HepG2 (cell line): ENCODE data around the gene HTRA2. TPM values are rescaled to one million over a fixed set of nuclear protein-coding genes. Genes with fewer than 3 reads are reported as not detected.

Experiments
- ARHGAP35 ChIP-seq: sonication (generic); formaldehyde crosslinking; IDR thresholded peaks from 2 replicates; pipeline ENCODE4 v1.9.0; 2022; ENCODE audit warnings: mild to moderate bottlenecking, inconsistent platforms, moderate library complexity, missing genetic modification reagents, borderline replicate concordance
- CSRNP2 ChIP-seq: sonication (generic); formaldehyde crosslinking; conservative IDR thresholded peaks from 2 replicates; pipeline ENCODE4 v1.8.0; 2022; ENCODE audit warnings: low read depth, missing genetic modification reagents
- MIER2 ChIP-seq: IDR thresholded peaks from 2 replicates; pipeline ENCODE4 v1.6.1; 2016; ENCODE audit warnings: missing biosample characterization, missing genetic modification reagents
- PRDM10 ChIP-seq: sonication (generic); formaldehyde crosslinking; IDR thresholded peaks from 2 replicates; pipeline ENCODE4 v1.4.0; 2020; ENCODE audit warnings: low read depth, missing genetic modification reagents
- PRDM4 ChIP-seq: sonication (generic); formaldehyde crosslinking; IDR thresholded peaks from 2 replicates; pipeline ENCODE4 v1.9.0; 2021; ENCODE audit warnings: missing genetic modification reagents, borderline replicate concordance
- PRPF4 ChIP-seq: fragments of 200-400 bp; formaldehyde crosslinking; IDR thresholded peaks from 2 replicates; pipeline ENCODE4 v1.6.1; 2016; ENCODE audit warnings: low read length, low read depth; ENCODE audit not compliant: poor library complexity, severe bottlenecking
- SIX1 ChIP-seq: sonication (generic); formaldehyde crosslinking; IDR thresholded peaks from 2 replicates; pipeline ENCODE4 v1.4.0; 2020; ENCODE audit warnings: missing genetic modification reagents, borderline replicate concordance
- SSRP1 ChIP-seq: IDR thresholded peaks from 2 replicates; pipeline ENCODE4 v1.6.1; 2016; ENCODE audit warnings: control low read depth
- ZNF326 ChIP-seq: sonication (generic); formaldehyde crosslinking; IDR thresholded peaks from 2 replicates; pipeline ENCODE4 v1.4.0; 2020; ENCODE audit warnings: missing genetic modification reagents, borderline replicate concordance
- ZNF747 ChIP-seq: sonication (generic); formaldehyde crosslinking; IDR thresholded peaks from 2 replicates; pipeline ENCODE4 v1.8.1; 2023; ENCODE audit warnings: missing genetic modification reagents, mild to moderate bottlenecking, borderline replicate concordance
- ZNF761 ChIP-seq: sonication (generic); formaldehyde crosslinking; conservative IDR thresholded peaks from 2 replicates; pipeline ENCODE4 v1.4.0; 2020; ENCODE audit warnings: mild to moderate bottlenecking, missing genetic modification reagents
- polyA plus RNA-seq, 8 experiments: library from polyadenylated mRNA; depleted of rRNA in 3 of 8; stranded (reverse) in 7 of 8; unstranded in 1 of 8; fragments of >200 nt; fragmentation: Illumina TruSeq in 4 of 8; extraction: Trizol in 4 of 8; gene quantifications; 2 replicates each; pipeline versions ENCODE4 v1.2.1 to v1.2.3, GENCODE V29; 2011 to 2016; ENCODE audit warnings: low read depth in 4 of 8, missing spikeins in 1 of 8, mixed read lengths in 1 of 8; ENCODE audit not compliant: insufficient read depth in 1 of 8
- total RNA-seq, 5 experiments: library from RNA; depleted of rRNA; stranded (reverse); fragments of >200 nt; fragmentation: Illumina TruSeq; extraction: Trizol; gene quantifications; 2 replicates each; pipeline ENCODE4 v1.2.3, GENCODE V29; 2016; ENCODE audit warnings: low read depth in 1 of 5
- TF ChIP-seq, protein P1 (sequence below): sonication (generic); formaldehyde crosslinking; IDR thresholded peaks from 2 replicates; pipeline ENCODE4 v1.5.1; 2020; ENCODE audit warnings: missing genetic modification reagents, mild to moderate bottlenecking, borderline replicate concordance
- TF ChIP-seq, protein P2 (sequence below): sonication (generic); formaldehyde crosslinking; IDR thresholded peaks from 2 replicates; pipeline ENCODE4 v1.8.0; 2022; ENCODE audit warnings: missing genetic modification reagents, mild to moderate bottlenecking, moderate library complexity, borderline replicate concordance
- TF ChIP-seq, protein P3 (sequence below): sonication (generic); formaldehyde crosslinking; IDR thresholded peaks from 2 replicates; pipeline ENCODE4 v1.8.0; 2023; ENCODE audit warnings: mild to moderate bottlenecking, missing genetic modification reagents

The HTRA2 gene
- total and polyA plus RNA-seq, 2 of the 13 experiments (the other 11 are each of a cell fraction or from before 2014, with no cell fraction given), result 47.7 to 50.3 TPM

GRCh38 chr2:74502720-74503505 is 26.8 kb upstream of the HTRA2 start (continued):
- TF ChIP-seq, protein P1, sequence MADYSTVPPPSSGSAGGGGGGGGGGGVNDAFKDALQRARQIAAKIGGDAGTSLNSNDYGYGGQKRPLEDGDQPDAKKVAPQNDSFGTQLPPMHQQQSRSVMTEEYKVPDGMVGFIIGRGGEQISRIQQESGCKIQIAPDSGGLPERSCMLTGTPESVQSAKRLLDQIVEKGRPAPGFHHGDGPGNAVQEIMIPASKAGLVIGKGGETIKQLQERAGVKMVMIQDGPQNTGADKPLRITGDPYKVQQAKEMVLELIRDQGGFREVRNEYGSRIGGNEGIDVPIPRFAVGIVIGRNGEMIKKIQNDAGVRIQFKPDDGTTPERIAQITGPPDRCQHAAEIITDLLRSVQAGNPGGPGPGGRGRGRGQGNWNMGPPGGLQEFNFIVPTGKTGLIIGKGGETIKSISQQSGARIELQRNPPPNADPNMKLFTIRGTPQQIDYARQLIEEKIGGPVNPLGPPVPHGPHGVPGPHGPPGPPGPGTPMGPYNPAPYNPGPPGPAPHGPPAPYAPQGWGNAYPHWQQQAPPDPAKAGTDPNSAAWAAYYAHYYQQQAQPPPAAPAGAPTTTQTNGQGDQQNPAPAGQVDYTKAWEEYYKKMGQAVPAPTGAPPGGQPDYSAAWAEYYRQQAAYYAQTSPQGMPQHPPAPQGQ (CRISPR knock-in tag), result no peak
- TF ChIP-seq ZNF326 (CRISPR knock-in tag), result no peak
- TF ChIP-seq, protein P2, sequence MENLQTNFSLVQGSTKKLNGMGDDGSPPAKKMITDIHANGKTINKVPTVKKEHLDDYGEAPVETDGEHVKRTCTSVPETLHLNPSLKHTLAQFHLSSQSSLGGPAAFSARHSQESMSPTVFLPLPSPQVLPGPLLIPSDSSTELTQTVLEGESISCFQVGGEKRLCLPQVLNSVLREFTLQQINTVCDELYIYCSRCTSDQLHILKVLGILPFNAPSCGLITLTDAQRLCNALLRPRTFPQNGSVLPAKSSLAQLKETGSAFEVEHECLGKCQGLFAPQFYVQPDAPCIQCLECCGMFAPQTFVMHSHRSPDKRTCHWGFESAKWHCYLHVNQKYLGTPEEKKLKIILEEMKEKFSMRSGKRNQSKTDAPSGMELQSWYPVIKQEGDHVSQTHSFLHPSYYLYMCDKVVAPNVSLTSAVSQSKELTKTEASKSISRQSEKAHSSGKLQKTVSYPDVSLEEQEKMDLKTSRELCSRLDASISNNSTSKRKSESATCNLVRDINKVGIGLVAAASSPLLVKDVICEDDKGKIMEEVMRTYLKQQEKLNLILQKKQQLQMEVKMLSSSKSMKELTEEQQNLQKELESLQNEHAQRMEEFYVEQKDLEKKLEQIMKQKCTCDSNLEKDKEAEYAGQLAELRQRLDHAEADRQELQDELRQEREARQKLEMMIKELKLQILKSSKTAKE (CRISPR knock-in tag), result peak; percentile 71; the same call in 1 of the 2 replicates
- TF ChIP-seq ZNF761 (CRISPR knock-in tag), result no peak; the same call in 1 of the 2 replicates
- no peak for TF ChIP-seq PRPF4
- TF ChIP-seq PRDM4 (CRISPR knock-in tag), result 0 out of 2 replicates have a peak, but pooled peaks have one; percentile 9
- TF ChIP-seq, protein P3, sequence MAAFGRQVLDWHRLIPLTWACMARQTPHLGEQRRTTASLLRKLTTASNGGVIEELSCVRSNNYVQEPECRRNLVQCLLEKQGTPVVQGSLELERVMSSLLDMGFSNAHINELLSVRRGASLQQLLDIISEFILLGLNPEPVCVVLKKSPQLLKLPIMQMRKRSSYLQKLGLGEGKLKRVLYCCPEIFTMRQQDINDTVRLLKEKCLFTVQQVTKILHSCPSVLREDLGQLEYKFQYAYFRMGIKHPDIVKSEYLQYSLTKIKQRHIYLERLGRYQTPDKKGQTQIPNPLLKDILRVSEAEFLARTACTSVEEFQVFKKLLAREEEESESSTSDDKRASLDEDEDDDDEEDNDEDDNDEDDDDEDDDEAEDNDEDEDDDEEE (CRISPR knock-in tag), result peak; percentile 95
- peak; percentile 63; the same call in 1 of the 2 replicates for TF ChIP-seq ZNF747 (CRISPR knock-in tag)
- TF ChIP-seq SSRP1 (CRISPR knock-in tag), result no peak
- TF ChIP-seq MIER2 (CRISPR knock-in tag), result no peak
- no peak; the same call in 1 of the 2 replicates for TF ChIP-seq PRDM10 (CRISPR knock-in tag)
- TF ChIP-seq ARHGAP35, result peak; percentile 47
- TF ChIP-seq SIX1, result no peak
- no peak for TF ChIP-seq CSRNP2
